ENCODE measurements around the gene SP1. TPM values are rescaled to one million over a fixed set of nuclear protein-coding genes. Genes with fewer than 3 reads are reported as not detected.
"Not testable (repeated sequence)": the region's sequence is repeated elsewhere in the genome, so short reads cannot be mapped to it uniquely, and the experiment has no call there.

The SP1 gene
- total RNA-seq, 6 experiments from 2014 or later = 38.2 to 51.8 (median 43.5) TPM

DNA sequence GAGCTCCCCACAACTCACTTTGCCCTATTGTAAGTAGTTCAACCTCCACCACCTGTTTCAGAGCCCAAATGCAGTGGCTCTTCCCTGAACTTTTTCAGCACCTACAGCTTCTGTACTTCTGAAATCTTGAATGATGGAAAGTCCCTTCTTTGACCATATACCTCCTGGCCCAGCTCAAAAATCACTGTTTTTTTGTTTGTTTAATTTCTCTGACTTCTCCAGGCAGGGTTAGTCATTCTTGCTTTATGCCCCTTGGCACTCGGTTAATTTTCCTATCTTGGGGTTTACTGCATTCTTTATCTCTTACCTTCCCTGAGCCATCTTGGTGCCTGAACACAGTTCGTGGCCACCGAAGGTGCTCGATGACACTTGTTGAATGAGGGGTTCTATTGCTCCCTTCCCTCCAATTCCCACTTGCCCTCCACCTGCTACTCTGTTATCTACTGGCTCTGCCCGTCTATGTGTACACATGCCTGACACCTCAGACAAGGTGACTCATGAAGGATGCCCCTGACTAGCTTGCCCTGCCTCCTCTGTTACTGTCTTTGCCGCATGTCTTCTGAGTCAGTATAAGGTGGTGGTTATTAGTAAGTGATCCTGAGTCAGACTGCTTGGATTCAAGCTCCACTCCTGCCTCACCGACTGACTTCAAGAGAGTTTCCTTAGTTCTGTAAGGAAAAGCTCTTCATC is 48.1 kb downstream of the SP1 start:
- H3K4me3 Mint-ChIP-seq = no peak overlapping the region
- 0 out of 2 replicates have a peak overlapping the region, but pooled peaks have one; percentile 6 for H3K27ac Mint-ChIP-seq
- H3K27me3 Mint-ChIP-seq (ENCODE audit: insufficient read depth) = peaks cover 5% of the 10 kb centered on the region

DNA sequence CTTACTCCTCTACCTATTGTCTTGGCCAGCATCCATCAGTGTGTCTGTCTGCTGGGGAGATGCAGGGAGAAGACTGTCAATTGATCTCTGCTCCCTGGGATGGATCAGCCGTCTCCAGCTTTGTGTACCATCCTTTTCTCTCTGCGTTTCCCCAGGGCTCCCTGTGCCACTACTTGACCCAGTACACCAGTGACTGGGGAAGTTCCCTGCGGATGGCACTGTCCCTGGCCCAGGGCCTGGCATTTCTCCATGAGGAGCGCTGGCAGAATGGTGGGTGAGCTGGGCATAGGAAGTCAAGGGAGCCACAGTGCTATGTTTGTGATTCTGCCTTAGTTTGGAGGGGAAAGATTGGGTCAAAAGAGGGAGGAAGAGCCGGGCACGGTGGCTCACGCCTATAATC is 48.8 kb downstream of the SP1 start:
- H3K9me3 Mint-ChIP-seq = no peaks in the 10 kb centered on the region
- H3K27ac Mint-ChIP-seq = 0 out of 2 replicates have a peak overlapping the region, but pooled peaks have one; percentile 10
- no peak overlapping the region for H3K4me3 Mint-ChIP-seq
- H3K27me3 Mint-ChIP-seq (ENCODE audit: insufficient read depth) = peaks cover 5% of the 10 kb centered on the region
- no peaks in the 10 kb centered on the region for H3K36me3 Mint-ChIP-seq (ENCODE audit: low read depth)
- no peak for TF ChIP-seq CTCF (IDR thresholded peaks at IDR 0.05)
- no peak for DNase-seq
- H3K4me1 Mint-ChIP-seq (ENCODE audit: low read depth) = peaks cover 23% of the 10 kb centered on the region

More for the DNA sequence above, 48.1 kb downstream of the SP1 start:
- no peaks in the 10 kb centered on the region for H3K36me3 Mint-ChIP-seq (ENCODE audit: low read depth)
- H3K4me1 Mint-ChIP-seq (ENCODE audit: low read depth) = peaks cover 23% of the 10 kb centered on the region
- peak; percentile 96 for DNase-seq
- no peak for TF ChIP-seq CTCF (IDR thresholded peaks at IDR 0.05)
- no peaks in the 10 kb centered on the region for H3K9me3 Mint-ChIP-seq

DNA sequence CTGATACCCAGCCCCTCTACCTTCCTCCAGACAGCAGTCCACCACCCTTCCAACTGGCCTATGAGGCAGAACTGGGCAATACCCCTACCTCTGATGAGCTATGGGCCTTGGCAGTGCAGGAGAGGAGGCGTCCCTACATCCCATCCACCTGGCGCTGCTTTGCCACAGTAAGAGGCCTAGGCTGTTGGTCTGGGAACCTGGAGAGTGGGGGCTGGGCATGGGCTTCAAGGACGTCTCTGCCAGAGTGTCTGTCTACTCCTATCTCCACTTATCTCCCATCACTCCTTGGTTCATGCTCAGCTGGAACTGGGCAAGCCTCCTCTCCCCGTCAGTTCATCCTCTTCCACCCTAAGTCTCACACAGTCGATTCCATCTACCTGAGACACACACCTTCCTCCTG is 50.1 kb downstream of the SP1 start:
- no peaks in the 10 kb centered on the region for H3K36me3 Mint-ChIP-seq (ENCODE audit: low read depth)

GRCh38 chr12:53431187-53431586 is 51.2 kb downstream of the SP1 start:
- no peak for DNase-seq
- TF ChIP-seq CTCF (IDR thresholded peaks at IDR 0.05) = no peak
- Mint-ChIP-seq H3K27ac (no peak overlapping the region), H3K27me3 (ENCODE audit: insufficient read depth) (peaks cover 3% of the 10 kb centered on the region; the same call in 1 of the 2 replicates), H3K4me1 (ENCODE audit: low read depth) (peaks cover 23% of the 10 kb centered on the region), H3K9me3 (no peaks in the 10 kb centered on the region), H3K4me3 (no peak overlapping the region), H3K36me3 (ENCODE audit: low read depth) (no peaks in the 10 kb centered on the region)

More for the DNA sequence above, 50.1 kb downstream of the SP1 start:
- Mint-ChIP-seq H3K4me1 (ENCODE audit: low read depth) (peaks cover 23% of the 10 kb centered on the region), H3K9me3 (no peaks in the 10 kb centered on the region), H3K4me3 (no peak overlapping the region), H3K27me3 (ENCODE audit: insufficient read depth) (peaks cover under 1% of the 10 kb centered on the region; the same call in 1 of the 2 replicates), H3K27ac (no peak overlapping the region)
- DNase-seq = no peak
- no peak for TF ChIP-seq CTCF (IDR thresholded peaks at IDR 0.05)

DNA sequence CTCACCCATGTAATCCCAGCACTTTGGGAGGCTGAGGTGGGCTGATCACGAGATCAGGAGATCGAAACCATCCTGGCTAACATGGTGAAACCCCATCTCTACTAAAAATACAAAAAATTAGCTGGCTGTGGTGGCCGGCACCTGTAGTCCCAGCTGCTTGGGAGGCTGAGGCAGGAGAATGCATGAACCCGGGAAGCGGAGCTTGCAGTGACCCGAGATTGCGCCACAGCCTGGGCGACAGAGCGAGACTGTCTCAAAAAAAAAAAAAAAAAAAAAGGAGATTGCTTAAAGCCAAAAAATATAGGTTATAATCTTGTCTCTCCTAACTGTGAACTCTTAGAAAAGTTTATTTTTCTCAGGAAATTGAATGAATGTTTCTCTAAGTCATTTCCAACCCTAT is 55.4 kb downstream of the SP1 start:
- H3K27me3 Mint-ChIP-seq (ENCODE audit: insufficient read depth); H3K4me3 Mint-ChIP-seq; H3K27ac Mint-ChIP-seq; DNase-seq; H3K36me3 Mint-ChIP-seq (ENCODE audit: low read depth); H3K9me3 Mint-ChIP-seq; H3K4me1 Mint-ChIP-seq (ENCODE audit: low read depth): not testable (repeated sequence)

GRCh38 chr12:53439582-53439981 is 59.6 kb downstream of the SP1 start:
- not testable (repeated sequence) for H3K27me3 Mint-ChIP-seq (ENCODE audit: insufficient read depth); H3K4me3 Mint-ChIP-seq; H3K27ac Mint-ChIP-seq; DNase-seq; H3K9me3 Mint-ChIP-seq
- H3K4me1 Mint-ChIP-seq (ENCODE audit: low read depth) = peaks cover 28% of the 10 kb centered on the region
- H3K36me3 Mint-ChIP-seq (ENCODE audit: low read depth) = peaks cover 18% of the 10 kb centered on the region

Measured in HFFc6 (cell line).